Glomerular visceral epithelial cell (primary cell): ENCODE measurements around the gene RUNDC1.
A peak's percentile ranks its signal among the peaks of the same experiment; 100 is the strongest.

Experiments used
- DNase-seq: peaks from one replicate; pipeline ENCODE4 v3.0.0-alpha.2; 2016; ENCODE audit errors: extremely low spot score

Gene RUNDC1

DNA sequence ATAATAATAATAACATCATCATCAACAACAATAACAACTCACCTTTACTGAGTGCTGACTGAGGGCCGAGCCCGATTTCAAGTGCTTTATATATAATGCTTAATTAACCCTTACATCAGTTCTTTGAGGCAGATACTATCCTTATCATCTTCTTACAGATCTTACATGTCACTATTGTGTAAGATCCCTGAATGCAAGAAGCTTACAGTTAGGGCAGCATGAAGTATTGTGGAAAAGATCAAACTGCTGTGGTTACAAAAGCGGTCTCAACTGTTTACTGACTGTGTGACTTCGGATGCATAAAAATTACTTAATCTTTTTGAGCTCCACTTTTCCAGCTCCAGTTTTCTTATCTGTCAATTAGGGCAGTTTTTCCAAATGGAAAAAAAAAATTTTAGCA is 38.6 kb downstream of the RUNDC1 start:
- no peak for DNase-seq

DNA sequence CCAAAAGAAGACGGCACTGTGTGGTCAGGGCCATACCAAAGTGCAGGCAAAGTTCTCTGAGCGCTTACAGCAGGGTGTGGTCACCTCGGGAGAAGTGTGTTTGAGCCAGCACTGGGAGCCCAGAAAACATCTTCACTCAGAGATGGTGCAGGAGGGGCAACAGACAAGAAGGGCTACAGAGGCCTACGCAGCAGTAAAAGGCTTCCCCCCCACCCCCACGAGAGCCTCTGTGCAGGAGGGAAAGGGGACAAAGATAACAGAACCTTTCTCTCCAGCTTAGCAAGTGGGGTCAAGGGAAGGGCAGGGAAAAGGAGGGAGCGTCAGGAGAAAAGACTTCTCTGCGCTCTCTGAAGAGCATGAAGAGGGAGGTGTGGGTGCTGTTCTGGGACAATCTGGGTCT is 39.1 kb downstream of the RUNDC1 start:
- no peak for DNase-seq

DNA sequence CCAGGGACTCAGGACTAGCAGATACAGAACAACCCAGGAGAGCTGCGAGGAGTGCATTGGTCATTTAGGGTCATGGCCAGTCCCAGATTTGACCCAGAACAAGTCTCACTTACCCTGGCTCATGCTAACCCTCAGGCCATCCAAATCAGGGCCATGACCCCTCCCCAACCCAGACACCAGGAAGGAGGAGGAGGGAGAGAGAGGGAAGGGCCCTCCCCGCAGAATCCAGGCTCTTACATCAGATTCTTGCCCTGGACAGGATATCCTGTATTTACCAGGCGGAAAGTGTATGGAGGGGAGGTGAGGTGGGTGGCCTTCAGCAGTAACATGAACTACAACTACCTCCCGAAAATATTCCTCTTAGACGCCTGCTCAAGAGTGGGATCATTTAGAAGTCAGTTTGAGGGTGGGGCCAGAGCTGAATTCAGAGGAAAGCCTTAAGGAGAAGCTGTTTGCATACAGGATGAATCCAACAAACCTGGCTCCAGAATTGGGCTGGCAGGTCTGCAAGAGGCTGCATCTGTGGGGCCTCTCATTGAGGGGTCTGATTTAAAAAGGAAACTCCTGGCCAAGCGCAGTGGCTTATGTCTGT is 39.8 kb downstream of the RUNDC1 start:
- no peak for DNase-seq

DNA sequence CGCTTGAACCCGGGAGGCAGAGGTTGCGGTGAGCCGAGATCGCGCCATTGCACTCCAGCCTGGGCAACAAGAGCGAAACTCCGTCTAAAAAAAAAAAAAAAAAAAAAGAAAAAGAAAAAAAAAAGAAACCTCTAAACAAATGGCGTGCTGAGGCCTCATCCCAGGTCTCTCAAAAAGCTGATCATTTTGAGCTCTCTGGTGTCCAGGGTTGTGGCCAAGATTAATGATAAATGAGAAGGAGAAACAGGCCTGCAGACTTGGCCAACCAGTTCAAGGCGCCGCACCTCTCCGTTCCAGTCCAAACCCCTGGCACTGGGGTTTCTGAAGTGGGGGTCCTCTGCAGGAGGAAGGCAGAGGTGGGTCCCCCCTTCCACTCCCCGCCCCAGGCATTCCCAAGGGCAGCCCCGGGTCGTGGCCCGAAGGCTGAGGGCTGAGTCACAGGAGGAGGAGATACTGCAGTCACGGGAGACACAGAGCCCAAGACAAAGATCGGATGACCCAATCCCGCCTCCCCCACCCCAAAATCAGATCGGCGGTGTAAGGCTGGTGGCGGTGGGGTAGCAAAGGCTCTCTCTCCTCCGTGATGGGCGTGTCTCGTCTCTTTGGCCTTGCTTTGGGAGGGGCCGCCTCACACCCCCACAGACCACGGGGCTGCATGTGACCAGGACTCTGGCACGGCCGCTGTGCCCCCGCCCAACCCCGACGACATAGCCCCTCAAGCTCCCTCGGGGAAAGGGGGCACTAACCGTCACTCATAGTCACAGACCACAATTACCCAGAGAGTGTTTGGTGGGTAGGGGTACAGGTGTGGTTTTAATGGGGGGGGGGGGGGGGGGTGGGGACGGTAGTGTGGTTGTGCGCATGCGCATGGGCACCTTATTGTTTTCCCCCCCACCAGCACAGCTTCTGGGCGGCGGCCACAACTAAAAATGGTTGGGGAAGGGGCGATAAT is 40.7 kb downstream of the RUNDC1 start:
- peak; percentile 83 for DNase-seq

DNA sequence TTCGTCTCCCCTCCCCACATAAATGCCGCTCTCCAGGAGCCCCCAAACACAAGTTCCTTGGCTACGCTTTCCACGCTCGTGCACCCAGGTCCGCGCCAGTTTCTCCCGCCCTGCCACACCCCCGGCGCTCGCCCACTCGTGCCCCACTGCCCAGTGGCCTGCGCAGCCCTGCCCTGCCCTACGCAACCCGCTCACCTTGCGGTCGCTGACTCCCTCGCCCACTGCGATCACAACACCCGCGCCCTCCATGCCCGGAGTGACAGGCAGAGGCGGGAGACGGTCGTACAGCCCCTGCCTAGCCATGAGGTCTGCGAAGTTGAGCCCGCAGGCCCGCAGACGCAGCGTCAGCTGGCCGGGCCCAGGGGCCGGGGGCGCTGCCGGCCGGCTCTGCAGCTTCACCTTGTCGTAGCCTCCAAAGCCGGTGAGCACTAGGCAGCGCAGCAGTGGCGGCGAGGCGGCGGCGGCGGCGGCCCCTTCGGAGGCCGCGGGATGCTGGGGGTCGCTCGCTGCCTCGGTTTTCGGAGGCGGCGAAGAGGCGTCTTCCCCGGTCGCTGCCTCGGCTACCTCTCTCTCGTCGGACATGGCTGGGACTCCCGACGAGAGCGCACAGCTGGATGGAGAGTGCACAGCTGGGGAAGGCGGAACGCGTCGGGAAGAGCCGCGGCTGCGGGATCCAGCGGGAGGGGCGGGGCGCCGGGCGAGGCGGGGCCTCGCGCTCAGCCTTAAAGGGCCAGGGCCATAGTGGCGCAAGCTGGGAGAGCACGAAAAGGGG is 41.6 kb downstream of the RUNDC1 start, which contains the start of gene VAT1:
Gene VAT1 (minus strand): TSS at position 645 of the 772 bp plus-strand sequence. CDS start 63 bp downstream, at position 582.
- DNase-seq = peak; percentile 82

DNA sequence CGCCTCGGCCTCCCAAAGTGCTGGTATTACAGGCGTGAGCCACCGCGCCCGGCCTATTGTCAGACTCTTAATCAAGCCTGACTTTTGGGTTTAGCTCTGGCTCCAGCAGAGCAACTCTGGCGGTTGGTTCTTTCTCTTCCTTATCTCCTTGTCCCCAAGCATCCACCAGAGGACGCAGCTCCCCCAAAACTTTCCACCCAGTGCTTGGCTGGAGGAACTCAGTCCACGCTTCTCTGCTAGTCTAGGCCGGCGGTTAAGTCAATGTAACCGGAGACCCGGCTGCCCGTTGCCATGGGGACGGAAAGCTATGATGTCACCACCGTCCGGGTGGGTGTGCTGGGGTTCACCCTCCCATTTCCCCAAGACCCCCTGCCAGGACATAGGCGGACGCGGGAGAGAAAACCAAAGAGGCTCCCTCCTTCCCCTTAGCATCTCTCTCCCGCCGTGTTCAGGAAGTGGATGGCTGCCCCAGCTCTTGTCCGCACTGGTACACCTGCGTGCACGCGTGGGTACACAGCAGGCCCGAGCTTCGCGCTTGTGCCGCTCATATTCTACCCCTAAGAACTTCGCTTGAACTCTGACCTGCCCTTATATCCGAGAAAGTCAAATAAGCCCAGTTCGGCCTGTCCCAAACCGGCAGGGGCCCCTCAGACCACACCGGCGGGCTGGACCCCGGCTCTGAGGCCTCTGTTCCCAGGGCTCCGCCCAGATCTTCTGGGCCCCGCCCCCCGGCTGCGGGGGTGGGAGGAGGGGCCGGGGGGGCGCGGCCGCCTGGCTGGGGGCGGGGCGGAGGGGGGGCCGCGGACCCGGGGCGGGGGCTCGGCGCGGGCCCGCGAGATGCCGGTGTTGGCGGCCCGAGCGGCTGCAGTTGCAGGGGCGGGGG is 44.3 kb downstream of the RUNDC1 start, which contains the start of gene RND2:
Gene RND2 (plus strand): TSS at position 825 of the 883 bp plus-strand sequence. CDS start 117 bp downstream, outside the sequence.
- peak; percentile 95 for DNase-seq

DNA sequence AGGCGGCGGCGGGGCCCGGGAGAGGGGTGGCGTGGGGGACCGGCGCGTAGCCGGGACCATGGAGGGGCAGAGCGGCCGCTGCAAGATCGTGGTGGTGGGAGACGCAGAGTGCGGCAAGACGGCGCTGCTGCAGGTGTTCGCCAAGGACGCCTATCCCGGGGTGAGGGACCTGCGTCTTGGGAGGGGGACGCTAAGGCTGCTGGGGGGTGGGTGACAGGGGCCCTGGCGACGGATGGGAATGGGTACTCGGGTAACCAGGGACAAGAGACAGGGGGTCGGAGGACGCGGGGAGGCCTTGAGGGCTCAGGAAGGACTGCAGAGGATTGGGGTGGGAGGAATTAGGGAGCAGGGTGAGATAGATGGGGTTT is 44.9 kb downstream of the RUNDC1 start:
- DNase-seq = no peak

DNA sequence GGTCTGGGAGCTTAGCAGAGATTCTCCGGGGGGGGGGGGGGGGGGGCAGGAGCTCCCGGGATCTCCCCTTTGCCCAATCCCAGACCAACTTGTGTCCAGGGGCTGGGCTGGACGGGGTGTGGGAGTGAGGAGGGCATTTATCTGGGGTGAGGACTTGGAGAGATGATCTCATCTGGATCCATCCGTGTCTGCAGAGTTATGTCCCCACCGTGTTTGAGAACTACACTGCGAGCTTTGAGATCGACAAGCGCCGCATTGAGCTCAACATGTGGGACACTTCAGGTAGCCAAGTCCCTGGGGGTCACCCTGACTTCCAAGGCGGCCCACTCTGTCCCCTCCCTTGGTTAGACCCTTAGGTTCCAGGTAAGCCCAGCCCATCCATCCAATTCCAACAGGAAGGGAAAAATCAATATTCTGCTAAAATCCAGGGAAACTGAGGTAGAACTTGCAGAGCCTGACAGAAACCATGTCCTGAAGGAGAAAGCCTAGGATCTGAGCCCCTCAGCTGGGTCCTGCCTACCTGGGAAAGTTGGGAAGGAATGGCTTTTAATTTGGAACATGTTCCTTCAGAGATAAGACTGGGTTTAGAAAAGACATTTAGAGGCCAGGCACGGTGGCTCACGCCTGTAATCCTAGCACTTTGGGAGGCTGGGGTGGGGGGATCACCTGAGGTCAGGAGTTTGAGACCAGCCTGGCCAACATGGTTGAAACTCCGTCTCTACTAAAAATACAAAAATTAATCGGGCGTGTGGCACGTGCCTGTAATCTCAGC is 45.6 kb downstream of the RUNDC1 start:
- DNase-seq = no peak

DNA sequence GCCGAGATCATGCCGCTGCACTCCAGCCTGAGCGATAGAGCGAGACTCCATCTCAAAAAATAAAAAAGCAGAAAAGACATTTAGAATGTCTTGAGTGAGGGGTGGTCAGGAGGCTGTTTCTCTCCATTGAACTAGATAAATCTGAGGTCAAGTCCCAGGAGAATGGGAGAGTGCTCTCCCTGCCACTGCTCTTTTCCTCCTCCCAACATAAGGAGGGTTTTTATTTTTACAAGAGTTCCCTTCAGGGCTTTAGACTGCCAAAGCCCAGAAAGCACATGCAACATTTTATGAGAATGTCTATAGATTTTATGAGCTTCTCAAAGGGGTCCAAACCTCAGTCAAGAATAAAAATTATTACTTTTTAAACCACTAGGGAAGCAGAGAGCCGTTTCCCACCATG is 46.2 kb downstream of the RUNDC1 start:
- DNase-seq = no peak

DNA sequence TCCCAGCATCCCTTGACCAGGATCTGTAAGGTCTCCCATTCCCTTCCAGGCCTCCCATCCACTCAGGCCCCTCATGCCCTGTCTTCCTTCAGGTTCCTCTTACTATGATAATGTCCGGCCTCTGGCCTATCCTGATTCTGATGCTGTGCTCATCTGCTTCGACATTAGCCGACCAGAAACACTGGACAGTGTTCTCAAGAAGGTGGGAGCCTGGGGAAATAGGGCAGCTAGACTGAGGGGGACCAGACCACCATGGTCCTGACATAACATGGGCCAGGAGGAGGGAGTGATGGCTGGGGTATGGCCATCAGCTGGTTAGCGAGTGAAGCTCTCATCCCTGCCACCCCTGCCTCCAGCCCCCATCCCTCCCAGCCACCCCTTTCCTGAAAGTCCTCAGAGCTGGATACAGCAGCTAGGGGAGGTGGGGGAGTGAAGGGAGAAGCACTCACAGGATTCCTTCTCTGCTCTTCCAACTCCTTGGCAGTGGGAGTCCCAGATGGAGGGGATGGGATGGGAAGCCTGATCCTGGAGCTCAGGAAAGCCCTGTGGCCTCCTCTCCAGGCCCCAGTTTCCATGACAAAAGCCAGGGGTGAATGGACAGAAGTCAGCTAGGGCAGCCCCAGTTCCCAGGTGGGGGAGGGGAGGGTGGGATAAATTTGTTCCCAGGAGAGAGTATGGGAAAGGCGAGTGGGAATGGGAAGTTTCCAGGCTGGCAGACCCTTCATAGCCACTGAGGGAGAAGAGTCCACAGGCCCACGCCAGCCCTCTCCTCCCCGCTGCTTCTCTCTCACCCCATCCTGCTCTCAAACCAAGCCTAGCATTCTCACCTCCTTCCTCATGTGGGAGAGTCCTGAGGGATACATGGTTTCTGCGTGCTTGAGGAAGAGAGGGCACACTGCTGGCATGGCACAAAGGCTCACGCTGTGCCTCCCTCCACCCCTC is 47.0 kb downstream of the RUNDC1 start:
- DNase-seq = no peak

DNA sequence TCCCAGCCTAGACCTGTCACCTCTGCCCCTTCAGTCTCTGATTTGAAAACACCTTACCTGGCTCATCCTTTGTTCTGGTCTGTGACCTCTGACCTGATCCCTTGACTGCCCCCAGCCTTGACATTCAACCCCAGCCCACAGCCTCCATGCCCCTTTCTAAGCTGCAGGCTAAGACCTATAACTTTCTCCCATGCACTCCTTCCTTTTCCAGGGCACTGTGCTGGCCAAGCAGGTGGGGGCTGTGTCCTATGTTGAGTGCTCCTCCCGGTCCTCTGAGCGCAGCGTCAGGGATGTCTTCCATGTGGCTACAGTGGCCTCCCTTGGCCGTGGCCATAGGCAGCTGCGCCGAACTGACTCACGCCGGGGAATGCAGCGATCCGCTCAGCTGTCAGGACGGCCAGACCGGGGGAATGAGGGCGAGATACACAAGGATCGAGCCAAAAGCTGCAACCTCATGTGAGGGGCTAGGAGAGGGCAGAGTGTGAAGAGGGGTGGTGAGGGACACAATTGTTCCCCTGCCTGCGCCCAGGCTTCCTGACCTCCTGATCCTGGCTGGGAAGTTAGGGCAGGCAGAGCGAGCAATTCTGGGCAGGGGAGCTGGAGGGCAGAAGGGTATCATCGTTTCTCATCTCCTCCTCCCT is 48.0 kb downstream of the RUNDC1 start:
- DNase-seq = no peak

DNA sequence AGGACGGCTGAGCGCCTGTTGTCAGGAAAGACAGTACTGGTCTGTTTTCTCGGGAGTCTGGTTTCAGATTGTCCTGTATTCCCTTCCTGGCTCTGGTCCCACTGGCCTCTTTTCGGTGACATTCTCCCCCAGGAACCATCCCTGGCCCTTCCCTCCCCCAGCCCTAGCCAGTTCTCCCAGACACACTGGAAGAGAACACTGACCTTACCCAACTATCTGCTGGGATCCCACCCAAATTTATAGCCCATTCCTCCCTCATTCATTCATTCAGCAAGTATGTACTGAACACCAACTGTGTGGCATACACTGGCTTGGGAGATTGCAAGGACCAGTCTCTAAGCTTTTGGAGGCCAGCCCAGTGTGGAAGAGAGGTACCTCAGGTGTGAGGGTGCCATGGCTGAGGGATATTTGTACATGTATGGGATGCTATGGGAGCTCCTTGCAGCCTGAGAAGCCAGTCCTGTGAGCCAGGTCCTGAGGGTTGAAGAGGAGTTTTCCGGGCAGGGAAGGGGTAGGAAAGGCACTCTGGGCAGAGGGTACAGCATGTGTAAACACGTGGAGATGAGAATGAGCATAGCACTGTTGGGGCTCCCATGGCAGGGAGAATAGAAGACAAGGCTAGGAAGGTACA is 49.9 kb downstream of the RUNDC1 start:
- no peak for DNase-seq

DNA sequence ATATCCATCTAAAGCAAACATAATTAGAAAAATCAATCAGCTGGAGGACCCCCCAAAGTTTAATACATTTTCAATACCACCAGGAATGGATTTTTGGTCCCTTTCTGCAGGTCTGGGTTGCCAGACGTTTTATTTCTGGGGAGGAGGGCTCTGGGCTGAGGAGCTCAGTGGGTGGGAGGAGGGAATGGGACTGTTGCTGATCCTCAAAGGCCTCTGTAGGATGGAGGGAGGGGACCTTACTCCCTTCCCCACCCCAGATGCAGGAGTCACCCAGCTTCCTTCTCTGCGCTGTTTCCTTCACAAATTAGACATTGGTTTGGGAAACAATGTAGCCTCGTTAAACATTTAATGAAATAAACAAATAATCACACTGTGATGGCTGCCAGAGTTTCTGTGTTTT is 51.3 kb downstream of the RUNDC1 start:
- DNase-seq = no peak

DNA sequence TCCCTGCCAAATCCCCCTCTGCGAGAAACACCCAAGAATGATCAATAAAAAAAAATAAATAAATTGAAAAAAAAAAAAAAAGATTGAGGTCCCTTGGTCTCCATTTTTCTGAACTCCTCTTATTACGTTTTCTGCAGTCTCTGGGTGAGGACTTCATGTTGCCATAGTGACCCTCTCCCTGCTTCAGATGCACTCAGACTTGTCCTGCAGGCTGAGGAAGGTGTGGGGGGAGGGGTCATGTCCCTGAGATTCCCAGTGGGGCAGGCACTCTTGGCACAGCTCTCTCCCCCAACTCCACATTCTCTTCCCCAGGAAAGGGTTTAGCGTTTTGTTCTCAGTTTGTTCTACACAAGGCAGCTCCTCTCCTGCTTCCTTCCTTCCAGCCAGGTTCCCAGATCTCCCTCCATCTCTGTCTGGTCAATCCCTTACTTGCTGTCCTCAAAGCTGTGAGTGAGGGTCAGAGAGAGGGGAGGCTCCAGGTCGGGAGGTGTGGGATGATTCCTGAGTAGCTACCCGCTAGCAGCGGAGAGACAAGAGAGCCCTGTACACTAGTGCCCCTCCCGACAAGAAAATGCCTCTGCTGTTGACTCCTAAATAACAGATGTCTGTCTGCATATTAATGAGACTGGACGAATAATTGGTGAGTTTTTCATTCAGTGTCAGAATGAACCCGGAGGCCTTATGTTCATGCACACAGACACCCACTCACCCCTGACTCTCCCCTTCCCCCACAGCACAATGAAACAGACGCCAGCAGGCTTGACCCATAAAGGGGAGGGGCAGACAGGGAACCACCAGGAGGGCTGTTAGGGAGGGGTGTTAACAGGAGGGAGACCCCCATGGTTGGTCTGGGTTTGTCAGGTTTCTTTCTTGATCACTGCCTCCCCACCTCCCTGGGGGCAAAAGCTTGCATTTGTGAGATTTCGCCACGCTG is 53.9 kb downstream of the RUNDC1 start:
- DNase-seq = no peak

DNA sequence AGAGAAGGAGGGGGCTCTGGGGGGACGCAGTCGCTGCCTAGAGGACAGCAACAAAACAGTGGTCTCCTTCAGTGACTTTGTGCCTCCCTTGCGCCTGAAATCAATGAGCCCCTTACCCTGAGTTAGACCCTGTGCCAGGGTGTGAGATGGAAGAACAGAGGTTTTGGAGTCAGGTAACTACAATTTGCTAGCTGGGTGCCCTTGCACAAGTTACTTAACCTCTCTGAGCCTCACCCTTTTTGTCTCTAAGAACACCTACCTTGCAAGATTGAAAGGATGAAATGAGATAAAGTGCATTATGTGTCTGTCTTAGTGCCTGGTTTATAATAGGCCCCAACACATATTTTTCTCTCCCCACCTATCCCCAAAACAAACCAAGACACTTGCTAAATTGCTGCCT is 54.5 kb downstream of the RUNDC1 start:
- DNase-seq = no peak

DNA sequence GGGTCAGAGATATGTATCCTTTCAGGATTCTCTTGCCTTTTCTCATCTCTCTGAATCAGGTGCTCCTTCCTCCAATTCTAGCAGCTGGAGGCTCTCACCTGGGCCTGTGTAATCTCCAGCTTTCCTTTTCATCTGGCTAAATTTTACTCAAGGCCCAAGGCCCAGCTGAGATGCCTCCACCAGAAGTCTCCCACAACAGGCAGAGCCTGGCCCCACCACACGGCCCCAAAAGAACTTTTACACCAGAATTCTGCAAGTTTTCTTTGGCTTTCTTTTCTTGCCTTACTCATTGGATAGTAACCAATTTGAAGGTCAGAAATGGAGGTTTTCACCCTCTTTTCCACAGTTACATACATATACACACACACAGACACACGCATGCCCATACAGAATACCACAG is 59.3 kb downstream of the RUNDC1 start:
- DNase-seq = no peak

DNA sequence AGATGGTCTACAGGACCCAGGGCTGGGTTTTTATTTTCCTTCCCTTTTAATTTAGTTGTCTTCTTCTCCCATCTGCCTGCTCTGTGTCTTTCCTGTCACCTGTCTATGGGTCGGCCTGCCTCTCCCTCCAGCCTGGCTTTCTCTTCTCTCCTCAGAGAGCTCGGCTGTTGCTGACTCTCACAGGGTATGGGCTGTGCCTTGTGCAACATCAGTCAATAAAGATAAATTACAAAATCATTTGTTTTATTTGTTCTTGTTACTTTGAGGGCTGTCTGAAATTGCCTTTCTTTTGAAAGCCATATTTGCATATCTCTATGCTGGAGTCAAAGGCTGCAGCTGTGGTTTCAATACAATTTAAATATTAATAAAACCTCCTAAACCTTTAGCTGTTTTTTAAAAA is 60.3 kb downstream of the RUNDC1 start:
- DNase-seq = no peak
